OCI-LY3 (cell line): ENCODE data around the gene ENPEP.

Experiments used
- H2AFZ ChIP-seq: fragments of 200-600, 300-600 bp; shearing (Covaris generic); 2 replicates; pipeline ENCODE4 v1.6.0; 2014; ENCODE audit warnings: antibody characterized with exemption, low read depth, low read length
- H3K27ac ChIP-seq: fragments of 200-600, 300-600 bp; sonication (generic); 2 replicates; pipeline ENCODE4 v1.5.1; 2014; ENCODE audit warnings: mild to moderate bottlenecking, low read length, moderate library complexity, mixed read lengths
- H3K27me3 ChIP-seq: fragments of 200-600, 300-600 bp; sonication (generic); 2 replicates; pipeline ENCODE4 v1.6.1; 2014; ENCODE audit warnings: low read depth, low read length, mixed read lengths
- H3K36me3 ChIP-seq: fragments of 200-600, 300-600 bp; sonication (generic); replicated peaks from 2 replicates; pipeline ENCODE3; 2014; ENCODE audit warnings: low read depth, low read length, mixed read lengths
- H3K4me1 ChIP-seq: fragments of 300-600, 200-600 bp; sonication (generic); 2 replicates; pipeline ENCODE4 v1.6.1; 2014; ENCODE audit warnings: low read length, mixed read lengths
- H3K4me2 ChIP-seq: fragments of 200-600, 300-600 bp; sonication (generic); 2 replicates; pipeline ENCODE4 v1.6.1; 2014; ENCODE audit warnings: low read length, mixed read lengths
- H3K4me3 ChIP-seq: fragments of 300-600, 200-600 bp; sonication (generic); 2 replicates; pipeline ENCODE4 v1.5.1; 2014; ENCODE audit warnings: antibody characterized with exemption, mild to moderate bottlenecking, low read length, moderate library complexity
- H3K79me2 ChIP-seq: fragments of 300-600, 200-600 bp; shearing (Covaris generic); 2 replicates; pipeline ENCODE4 v1.6.1; 2014; ENCODE audit warnings: mild to moderate bottlenecking, low read length, mixed read lengths
- H3K9ac ChIP-seq: fragments of 300-600, 200-600 bp; shearing (Covaris generic); 2 replicates; pipeline ENCODE4 v1.6.0; 2014; ENCODE audit warnings: mild to moderate bottlenecking, low read length, moderate library complexity
- H3K9me3 ChIP-seq: fragments of 200-600, 300-600 bp; shearing (Covaris generic); 2 replicates; pipeline ENCODE4 v1.6.1; 2014; ENCODE audit warnings: low read length, mixed read lengths; ENCODE audit not compliant: insufficient read depth
- H4K20me1 ChIP-seq: fragments of 200-600, 300-600 bp; sonication (generic); 2 replicates; pipeline ENCODE4 v1.6.1; 2016; ENCODE audit warnings: low read length, mixed read lengths; ENCODE audit not compliant: insufficient read depth
- EZH2phosphoT487 ChIP-seq: fragments of 200-600 bp; shearing (Covaris generic); IDR thresholded peaks from 2 replicates; pipeline ENCODE4 v1.6.1; 2018; ENCODE audit warnings: antibody characterized with exemption, mixed run types, low read depth
- TF ChIP-seq, protein P1 (sequence below): fragments of 200-600, 300-600 bp; sonication (generic); IDR thresholded peaks from 2 replicates; pipeline ENCODE4 v1.5.1; 2014; ENCODE audit warnings: antibody characterized with exemption, low read length, low read depth

The ENPEP gene

GRCh38 chr4:110442788-110443187 lies 33.2 kb upstream of the ENPEP start:
- Histone ChIP-seq H2AFZ (no peak overlapping the region), H3K9ac (no peak overlapping the region), H3K27ac (no peak overlapping the region), H4K20me1 (no peaks in the 10 kb centered on the region), H3K4me1 (no peaks in the 10 kb centered on the region), H3K9me3 (no peaks in the 10 kb centered on the region), H3K4me3 (no peak overlapping the region), H3K27me3 (peaks cover 7% of the 10 kb centered on the region; the same call in 1 of the 2 replicates), H3K79me2 (no peaks in the 10 kb centered on the region), H3K36me3 (no peaks in the 10 kb centered on the region), H3K4me2 (no peak overlapping the region)
- TF ChIP-seq EZH2phosphoT487 = no peak
- TF ChIP-seq, protein P1, sequence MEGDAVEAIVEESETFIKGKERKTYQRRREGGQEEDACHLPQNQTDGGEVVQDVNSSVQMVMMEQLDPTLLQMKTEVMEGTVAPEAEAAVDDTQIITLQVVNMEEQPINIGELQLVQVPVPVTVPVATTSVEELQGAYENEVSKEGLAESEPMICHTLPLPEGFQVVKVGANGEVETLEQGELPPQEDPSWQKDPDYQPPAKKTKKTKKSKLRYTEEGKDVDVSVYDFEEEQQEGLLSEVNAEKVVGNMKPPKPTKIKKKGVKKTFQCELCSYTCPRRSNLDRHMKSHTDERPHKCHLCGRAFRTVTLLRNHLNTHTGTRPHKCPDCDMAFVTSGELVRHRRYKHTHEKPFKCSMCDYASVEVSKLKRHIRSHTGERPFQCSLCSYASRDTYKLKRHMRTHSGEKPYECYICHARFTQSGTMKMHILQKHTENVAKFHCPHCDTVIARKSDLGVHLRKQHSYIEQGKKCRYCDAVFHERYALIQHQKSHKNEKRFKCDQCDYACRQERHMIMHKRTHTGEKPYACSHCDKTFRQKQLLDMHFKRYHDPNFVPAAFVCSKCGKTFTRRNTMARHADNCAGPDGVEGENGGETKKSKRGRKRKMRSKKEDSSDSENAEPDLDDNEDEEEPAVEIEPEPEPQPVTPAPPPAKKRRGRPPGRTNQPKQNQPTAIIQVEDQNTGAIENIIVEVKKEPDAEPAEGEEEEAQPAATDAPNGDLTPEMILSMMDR = no peak

DNA sequence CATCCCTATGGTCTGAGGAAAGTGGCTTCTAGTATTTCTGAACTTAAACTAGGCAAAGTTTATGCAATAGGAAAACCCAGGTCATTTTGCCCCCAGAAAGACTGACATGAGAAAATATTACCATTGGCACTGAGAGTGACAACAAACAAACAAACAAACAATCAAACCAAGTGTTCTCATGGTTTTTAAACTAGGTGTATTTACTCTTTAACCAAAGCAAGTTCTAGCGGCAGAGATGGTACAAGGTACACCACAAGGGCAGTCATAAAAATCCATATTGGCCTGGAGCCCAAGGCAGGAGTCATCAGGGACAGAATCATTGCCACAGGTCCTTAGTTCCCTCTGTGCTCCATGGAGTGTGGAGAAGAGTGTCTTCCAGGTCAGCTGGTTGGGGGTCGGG lies 26.0 kb upstream of the ENPEP start:
- TF ChIP-seq, protein P1 = no peak
- H3K9me3 ChIP-seq = no peaks in the 10 kb centered on the region
- no peaks in the 10 kb centered on the region for H3K36me3 ChIP-seq
- no peak overlapping the region for H2AFZ ChIP-seq
- no peaks in the 10 kb centered on the region for H4K20me1 ChIP-seq
- H3K4me3 ChIP-seq = no peak overlapping the region
- no peak overlapping the region for H3K4me2 ChIP-seq
- no peak overlapping the region for H3K27ac ChIP-seq
- H3K27me3 ChIP-seq = peaks cover 5% of the 10 kb centered on the region; the same call in 1 of the 2 replicates
- no peaks in the 10 kb centered on the region for H3K79me2 ChIP-seq
- H3K9ac ChIP-seq = no peak overlapping the region
- no peaks in the 10 kb centered on the region for H3K4me1 ChIP-seq

- Histone ChIP-seq H4K20me1 (no peaks in the 10 kb centered on the region), H3K79me2 (no peaks in the 10 kb centered on the region), H3K27ac (no peak overlapping the region), H3K27me3 (peaks cover 23% of the 10 kb centered on the region), H3K36me3 (no peaks in the 10 kb centered on the region), H3K9ac (no peak overlapping the region), H3K4me3 (no peak overlapping the region), H3K4me1 (peaks cover 6% of the 10 kb centered on the region; the same call in 1 of the 2 replicates), H2AFZ (no peak overlapping the region), H3K9me3 (no peaks in the 10 kb centered on the region), H3K4me2 (no peak overlapping the region)
- TF ChIP-seq, protein P1 = no peak
- no peak for TF ChIP-seq EZH2phosphoT487
Measured at GRCh38 chr4:110452546-110452945, 23.4 kb upstream of the ENPEP start.

GRCh38 chr4:110454441-110454840 lies 21.5 kb upstream of the ENPEP start:
- Histone ChIP-seq H3K36me3 (no peaks in the 10 kb centered on the region), H2AFZ (no peak overlapping the region), H4K20me1 (no peaks in the 10 kb centered on the region), H3K4me1 (peaks cover 6% of the 10 kb centered on the region; the same call in 1 of the 2 replicates), H3K79me2 (no peaks in the 10 kb centered on the region), H3K9me3 (no peaks in the 10 kb centered on the region), H3K9ac (no peak overlapping the region), H3K4me3 (no peak overlapping the region), H3K4me2 (no peak overlapping the region), H3K27ac (no peak overlapping the region), H3K27me3 (peaks cover 33% of the 10 kb centered on the region)
- TF ChIP-seq EZH2phosphoT487 = no peak
- TF ChIP-seq, protein P1 = no peak
